AG04450 (cell line): Measurements from ENCODE around the gene INO80B. TPM values are rescaled to one million over a fixed set of nuclear protein-coding genes. Genes with fewer than 3 reads are reported as not detected.

ENCODE experiments used
- CTCF ChIA-PET: fragments of 300-600, 350-600 bp; formaldehyde crosslinking; extraction: SDS; loops from one replicate; lab custom pipeline; 2022; ENCODE audit warnings: antibody characterized with exemption, inconsistent platforms; lab: Charles Lee
- POLR2A ChIA-PET: fragments of 350-600 bp; formaldehyde crosslinking; extraction: SDS; loops from one replicate; lab custom pipeline; 2021; ENCODE audit warnings: antibody characterized with exemption, inconsistent platforms; lab: Yijun Ruan, JAX
- DNase-seq: peaks from one replicate; pipeline ENCODE4 v3.0.0-alpha.2; 2011; ENCODE audit warnings: low read depth, low spot score
- H3K27ac ChIP-seq: one replicate; pipeline ENCODE4 v1.5.1; 2012; ENCODE audit warnings: low read depth, low read length, control low read depth
- H3K27me3 ChIP-seq: one replicate; pipeline ENCODE4 v1.6.0; 2012; ENCODE audit warnings: low read length; ENCODE audit not compliant: control insufficient read depth, insufficient read depth
- H3K4me3 ChIP-seq: 2 replicates; pipeline ENCODE4 v1.5.1; 2011; ENCODE audit warnings: mild to moderate bottlenecking, low read depth, low read length, control low read depth
- H3K9me3 ChIP-seq: 2 replicates; pipeline ENCODE4 v1.5.1; 2012; ENCODE audit warnings: low read length; ENCODE audit not compliant: control insufficient read depth, insufficient read depth
- polyA plus RNA-seq: library from polyadenylated mRNA; depleted of rRNA; stranded (reverse); fragments of >200 nt; gene quantifications from 2 replicates; pipeline ENCODE4 v1.2.3, GENCODE V29; 2011
- TF ChIP-seq, protein P1 (sequence below): IDR thresholded peaks from 2 replicates; pipeline ENCODE4 v1.5.1; 2011; ENCODE audit warnings: low read depth, low read length, control low read depth, inconsistent platforms

Gene INO80B
- polyA plus RNA-seq, 1 experiment: 4.8 TPM

GRCh38 chr2:74421221-74421870 lies 33.5 kb upstream of the INO80B start, which contains the start of the genes C2orf81 and WDR54:
Gene C2orf81, minus strand, starts transcription at chr2:74421619. Its CDS starts 59 bp downstream, at chr2:74421560.
Gene WDR54, plus strand, starts transcription at chr2:74421730. Its CDS starts 424 bp downstream, at chr2:74422154.
- peak; percentile 30 for DNase-seq
- TF ChIP-seq, protein P1, sequence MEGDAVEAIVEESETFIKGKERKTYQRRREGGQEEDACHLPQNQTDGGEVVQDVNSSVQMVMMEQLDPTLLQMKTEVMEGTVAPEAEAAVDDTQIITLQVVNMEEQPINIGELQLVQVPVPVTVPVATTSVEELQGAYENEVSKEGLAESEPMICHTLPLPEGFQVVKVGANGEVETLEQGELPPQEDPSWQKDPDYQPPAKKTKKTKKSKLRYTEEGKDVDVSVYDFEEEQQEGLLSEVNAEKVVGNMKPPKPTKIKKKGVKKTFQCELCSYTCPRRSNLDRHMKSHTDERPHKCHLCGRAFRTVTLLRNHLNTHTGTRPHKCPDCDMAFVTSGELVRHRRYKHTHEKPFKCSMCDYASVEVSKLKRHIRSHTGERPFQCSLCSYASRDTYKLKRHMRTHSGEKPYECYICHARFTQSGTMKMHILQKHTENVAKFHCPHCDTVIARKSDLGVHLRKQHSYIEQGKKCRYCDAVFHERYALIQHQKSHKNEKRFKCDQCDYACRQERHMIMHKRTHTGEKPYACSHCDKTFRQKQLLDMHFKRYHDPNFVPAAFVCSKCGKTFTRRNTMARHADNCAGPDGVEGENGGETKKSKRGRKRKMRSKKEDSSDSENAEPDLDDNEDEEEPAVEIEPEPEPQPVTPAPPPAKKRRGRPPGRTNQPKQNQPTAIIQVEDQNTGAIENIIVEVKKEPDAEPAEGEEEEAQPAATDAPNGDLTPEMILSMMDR: no peak
- H3K4me3 ChIP-seq: peak within 1 kb of the TSS; percentile 69
- no peaks in the 10 kb centered on the region; the same call in 1 of the 2 replicates for H3K9me3 ChIP-seq
- ChIA-PET CTCF (interaction anchor here (1.1 kb wide), 1 partner anchor 43 kb away, joined by 4 read pairs; no protein-coding TSS in a partner anchor), POLR2A (interaction anchor here (1.0 to 1.3 kb wide), 2 partner anchors 30 to 37 kb away, joined by 3 read pairs; partner anchors contain the start of gene WBP1)
- H3K27ac ChIP-seq: peak within 1 kb of the TSS; percentile 3
- peaks cover 6% of the 10 kb centered on the region for H3K27me3 ChIP-seq

- Histone ChIP-seq H3K4me3 (no peak overlapping the region), H3K27ac (no peak overlapping the region), H3K27me3 (peaks cover 4% of the 10 kb centered on the region), H3K9me3 (no peaks in the 10 kb centered on the region; the same call in 1 of the 2 replicates)
- DNase-seq: no peak
- TF ChIP-seq, protein P1: no peak
- POLR2A ChIA-PET: no interaction called here
- CTCF ChIA-PET: no interaction called here
Measured at GRCh38 chr2:74423231-74424095, 31.4 kb upstream of the INO80B start.

GRCh38 chr2:74424139-74424992 lies 30.5 kb upstream of the INO80B start:
- POLR2A ChIA-PET: no interaction called here
- Histone ChIP-seq H3K4me3 (no peak overlapping the region), H3K27me3 (peaks cover 4% of the 10 kb centered on the region), H3K9me3 (no peaks in the 10 kb centered on the region), H3K27ac (no peak overlapping the region)
- DNase-seq: no peak
- CTCF ChIA-PET: no interaction called here
- TF ChIP-seq, protein P1: no peak

- TF ChIP-seq, protein P1: no peak
- ChIA-PET POLR2A (no interaction called here), CTCF (no interaction called here)
- H3K9me3 ChIP-seq: no peaks in the 10 kb centered on the region
- peaks cover 2% of the 10 kb centered on the region for H3K27me3 ChIP-seq
- H3K27ac ChIP-seq: no peak overlapping the region
- DNase-seq: no peak
- H3K4me3 ChIP-seq: no peak overlapping the region
Measured at GRCh38 chr2:74424995-74425406, 29.9 kb upstream of the INO80B start.
